LNCaP clone FGC (cell line): Measurements from ENCODE around the gene PAK6.

Experiments used
- DNase-seq: peaks from one replicate; pipeline ENCODE4 v3.0.0-alpha.2; 2011; ENCODE audit warnings: low read depth
- H3K4me3 ChIP-seq: 2 replicates; pipeline ENCODE4 v1.5.1; 2011; ENCODE audit warnings: mild to moderate bottlenecking, low read depth, low read length, control low read depth
- TF ChIP-seq, protein P1 (sequence below): IDR thresholded peaks from 2 replicates; pipeline ENCODE4 v1.5.1; 2012; ENCODE audit warnings: mild to moderate bottlenecking; ENCODE audit not compliant: control insufficient read depth, insufficient read depth; ENCODE audit errors: extremely low read depth

Gene PAK6

DNA sequence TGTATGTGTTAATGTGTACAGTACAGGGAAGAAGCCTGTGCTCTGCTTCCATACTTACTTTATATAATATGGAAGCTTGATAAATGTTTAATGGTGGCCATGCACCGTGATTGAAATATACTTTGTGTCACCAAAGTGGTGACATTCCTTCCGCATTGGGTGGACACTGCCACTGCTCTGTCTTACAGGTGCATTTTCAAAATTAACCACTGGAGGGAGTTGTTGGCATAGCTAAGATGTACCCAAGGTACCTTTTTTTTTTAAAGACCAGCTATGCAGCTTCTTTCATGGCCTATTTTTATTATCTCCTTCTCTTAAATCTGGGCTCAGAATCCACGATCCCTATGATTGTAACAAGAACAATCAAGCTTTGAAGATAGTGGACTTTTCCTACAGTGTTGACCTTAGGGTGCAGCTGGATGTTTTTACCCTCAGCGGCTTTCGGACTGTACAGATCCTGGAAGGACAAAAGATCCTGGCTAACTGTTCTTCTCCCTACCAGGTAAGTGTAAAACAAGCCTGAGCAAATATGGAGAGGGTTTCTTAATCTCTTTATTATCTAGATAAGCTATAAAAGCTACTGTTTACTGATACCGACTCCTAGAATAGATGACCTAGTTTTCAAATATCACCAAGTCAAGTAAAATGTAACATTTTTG, 21.6 kb upstream of the PAK6 start:
- TF ChIP-seq, protein P1, sequence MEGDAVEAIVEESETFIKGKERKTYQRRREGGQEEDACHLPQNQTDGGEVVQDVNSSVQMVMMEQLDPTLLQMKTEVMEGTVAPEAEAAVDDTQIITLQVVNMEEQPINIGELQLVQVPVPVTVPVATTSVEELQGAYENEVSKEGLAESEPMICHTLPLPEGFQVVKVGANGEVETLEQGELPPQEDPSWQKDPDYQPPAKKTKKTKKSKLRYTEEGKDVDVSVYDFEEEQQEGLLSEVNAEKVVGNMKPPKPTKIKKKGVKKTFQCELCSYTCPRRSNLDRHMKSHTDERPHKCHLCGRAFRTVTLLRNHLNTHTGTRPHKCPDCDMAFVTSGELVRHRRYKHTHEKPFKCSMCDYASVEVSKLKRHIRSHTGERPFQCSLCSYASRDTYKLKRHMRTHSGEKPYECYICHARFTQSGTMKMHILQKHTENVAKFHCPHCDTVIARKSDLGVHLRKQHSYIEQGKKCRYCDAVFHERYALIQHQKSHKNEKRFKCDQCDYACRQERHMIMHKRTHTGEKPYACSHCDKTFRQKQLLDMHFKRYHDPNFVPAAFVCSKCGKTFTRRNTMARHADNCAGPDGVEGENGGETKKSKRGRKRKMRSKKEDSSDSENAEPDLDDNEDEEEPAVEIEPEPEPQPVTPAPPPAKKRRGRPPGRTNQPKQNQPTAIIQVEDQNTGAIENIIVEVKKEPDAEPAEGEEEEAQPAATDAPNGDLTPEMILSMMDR: peak; percentile 81
- H3K4me3 ChIP-seq: peak overlapping the region; percentile 5; the same call in 1 of the 2 replicates
- peak; percentile 81 for DNase-seq

DNA sequence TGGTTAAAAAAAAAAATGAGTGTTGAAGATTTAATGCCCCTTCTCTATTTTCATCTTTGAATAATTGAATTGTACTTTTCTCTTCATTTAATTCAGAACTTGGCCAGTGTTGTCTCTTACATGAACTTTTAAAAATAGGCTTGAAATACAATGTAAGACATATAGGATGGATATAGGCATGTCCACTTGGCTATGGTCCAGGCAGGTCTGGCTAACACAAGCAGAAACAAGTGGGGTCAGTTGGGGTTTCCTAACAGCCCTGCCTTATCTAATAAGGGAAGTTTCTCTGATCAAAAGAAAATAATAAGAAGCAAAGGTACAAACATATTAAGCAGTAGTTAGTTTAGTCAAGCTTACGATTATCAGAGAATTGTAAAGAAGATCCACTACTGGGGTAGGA, 19.1 kb upstream of the PAK6 start:
- no peak overlapping the region for H3K4me3 ChIP-seq
- DNase-seq: no peak
- TF ChIP-seq, protein P1: no peak

DNA sequence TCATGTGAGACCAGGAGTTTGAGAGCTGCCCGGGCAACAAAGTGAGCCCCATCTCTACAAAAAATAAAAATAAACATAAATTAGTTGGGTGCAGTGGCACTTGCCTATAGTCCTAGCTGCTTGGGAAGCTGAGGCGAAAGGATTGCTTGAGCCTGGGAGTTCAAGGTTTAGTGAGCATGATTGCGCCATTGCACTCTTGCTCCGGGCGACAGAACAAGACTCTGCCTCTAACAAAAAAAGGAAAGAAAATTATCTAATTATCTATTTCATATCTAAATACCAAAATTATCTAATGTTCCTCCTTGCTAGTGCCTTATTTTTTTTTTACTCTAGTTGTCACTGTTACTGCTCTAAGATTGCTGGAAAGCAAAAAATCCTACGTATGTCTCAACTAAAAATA, 16.7 kb upstream of the PAK6 start:
- H3K4me3 ChIP-seq: no peak overlapping the region
- DNase-seq: no peak
- TF ChIP-seq, protein P1: no peak

DNA sequence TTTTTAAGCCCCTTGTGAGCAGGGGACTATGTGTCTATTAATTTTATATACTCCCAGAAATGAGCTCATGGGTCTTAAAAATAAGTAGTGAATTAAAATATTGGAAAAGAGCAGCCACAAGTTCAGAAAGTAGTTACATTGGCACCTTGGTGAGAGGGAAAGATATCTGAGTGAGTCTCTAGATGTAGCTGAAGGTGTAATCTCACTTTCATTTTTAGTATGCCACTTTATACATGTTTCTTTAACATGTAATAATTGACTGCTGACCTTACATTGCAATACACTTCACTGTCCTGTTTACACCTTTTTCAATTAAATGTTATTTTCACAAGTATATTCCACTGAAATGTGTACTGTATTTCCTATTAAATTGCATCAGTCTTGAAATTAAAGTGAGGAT, 12.1 kb upstream of the PAK6 start:
- no peak overlapping the region for H3K4me3 ChIP-seq
- DNase-seq: no peak
- TF ChIP-seq, protein P1: no peak

- TF ChIP-seq, protein P1: no peak
- DNase-seq: no peak
Measured at GRCh38 chr15:40229316-40229715, 9.5 kb upstream of the PAK6 start.

DNA sequence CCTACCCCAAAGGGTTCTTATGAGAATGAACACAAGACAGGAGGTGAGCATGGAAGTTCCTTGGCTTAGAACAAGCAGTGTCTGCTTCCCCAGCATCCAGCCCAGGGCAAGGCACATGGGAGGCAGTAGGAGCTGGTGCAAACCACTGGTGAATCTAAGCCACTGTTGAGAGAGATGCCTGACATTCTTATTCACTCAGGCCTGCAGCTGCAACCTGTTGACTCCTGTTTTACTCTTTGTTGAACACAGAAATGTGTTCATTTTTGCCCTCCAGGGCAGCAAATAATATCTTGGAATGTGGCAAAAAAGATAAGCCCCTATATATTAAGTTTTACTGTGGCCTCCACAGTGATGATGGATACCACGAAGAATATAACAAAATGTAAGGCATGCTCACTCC, 8.9 kb upstream of the PAK6 start:
- no peak for DNase-seq
- no peak overlapping the region for H3K4me3 ChIP-seq
- TF ChIP-seq, protein P1: no peak

More at GRCh38 chr15:40229316-40229715, 9.5 kb upstream of the PAK6 start:
- no peak overlapping the region for H3K4me3 ChIP-seq

GRCh38 chr15:40232625-40233070, 6.2 kb upstream of the PAK6 start:
- TF ChIP-seq, protein P1: no peak
- no peak for DNase-seq

More at GRCh38 chr15:40232625-40233070, 6.2 kb upstream of the PAK6 start:
- no peak overlapping the region for H3K4me3 ChIP-seq
